Activated CD4-positive, alpha-beta T cell treated with anti-CD3 and anti-CD28 coated beads, Interleukin-10, Interleukin-2, amounts not matched to agents 100 ng/mL and 50 ng/mL, durations not matched to agents 16 hours and 8 hours (primary cell): ENCODE data around the gene KCNK7.
A peak's percentile ranks its signal among the peaks of the same experiment; 100 is the strongest.

Experiments used
- DNase-seq: peaks from one replicate; pipeline ENCODE4 v3.0.0-alpha.2; 2020

KCNK7 gene

DNA sequence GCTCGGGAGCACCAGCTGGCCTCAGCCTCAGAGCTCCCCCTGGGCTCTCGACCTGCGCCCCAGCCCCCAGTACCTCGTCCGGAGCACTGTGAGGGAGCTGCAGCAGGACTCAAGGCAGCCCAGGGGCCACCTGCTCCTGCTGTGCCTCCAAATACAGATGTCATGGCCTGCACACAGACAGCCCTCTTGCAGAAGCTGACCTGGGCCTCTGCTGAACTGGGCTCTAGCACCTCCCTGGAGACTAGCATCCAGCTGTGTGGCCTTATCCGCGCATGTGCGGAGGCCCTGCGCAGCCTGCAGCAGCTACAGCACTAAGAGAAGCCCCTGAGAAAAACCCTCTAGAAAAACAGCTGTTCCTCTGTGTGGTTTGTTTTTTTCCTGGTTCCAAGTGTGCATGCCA lies 24.2 kb downstream of the KCNK7 start:
- DNase-seq: no peak

- peak; percentile 100 for DNase-seq
These were observed 25.4 kb downstream of the KCNK7 start, which contains the start of gene ZNRD2 for GRCh38 chr11:65569973-65570918. Gene ZNRD2 (plus strand): TSS chr11:65570477. CDS start chr11:65570492, 15 bp downstream.

DNA sequence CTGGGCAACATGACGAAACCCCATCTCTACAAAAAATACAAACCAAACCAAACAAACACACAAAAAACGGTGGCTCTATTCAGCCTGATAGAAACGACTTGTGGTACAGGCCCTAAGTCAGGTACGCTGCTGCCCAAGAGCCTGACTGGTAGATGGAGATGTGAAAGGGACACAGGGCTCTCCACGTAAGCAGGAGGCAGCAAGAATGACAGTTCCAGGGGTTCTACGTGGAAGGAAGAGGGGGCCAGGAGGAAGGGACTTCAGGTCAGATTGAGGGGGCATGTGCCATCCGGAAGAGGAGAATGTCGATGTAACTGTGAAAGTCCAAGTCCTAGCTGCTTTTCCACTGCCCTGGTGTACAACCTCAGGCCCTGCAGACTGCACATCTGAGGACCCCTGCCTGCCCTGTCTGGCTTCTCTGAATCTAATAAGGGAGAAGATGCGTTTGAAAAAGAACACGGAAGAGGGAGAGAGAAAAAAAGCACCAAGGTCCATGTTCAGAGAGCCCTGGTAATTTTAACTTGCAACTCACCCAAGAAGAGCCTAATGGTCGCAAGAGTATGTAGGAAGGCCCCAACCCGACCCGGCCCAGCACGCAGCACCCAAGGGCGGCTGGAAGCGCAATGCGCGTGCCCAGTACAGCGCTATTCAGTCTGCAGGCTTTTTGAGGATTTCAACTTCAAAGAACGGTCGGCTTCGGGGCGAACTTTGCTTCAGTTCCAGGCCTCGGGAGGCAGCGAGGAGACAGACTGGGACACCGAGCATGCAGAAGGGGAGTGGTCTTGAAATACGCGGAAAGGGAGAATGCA lies 26.2 kb downstream of the KCNK7 start:
- DNase-seq: no peak

- peak; percentile 44 for DNase-seq
These were observed 29.8 kb downstream of the KCNK7 start for GRCh38 chr11:65565624-65566453.

- peak; percentile 45 for DNase-seq
These were observed 30.6 kb downstream of the KCNK7 start for GRCh38 chr11:65564879-65565559.

GRCh38 chr11:65563601-65564000 lies 32.0 kb downstream of the KCNK7 start:
- DNase-seq: no peak

DNA sequence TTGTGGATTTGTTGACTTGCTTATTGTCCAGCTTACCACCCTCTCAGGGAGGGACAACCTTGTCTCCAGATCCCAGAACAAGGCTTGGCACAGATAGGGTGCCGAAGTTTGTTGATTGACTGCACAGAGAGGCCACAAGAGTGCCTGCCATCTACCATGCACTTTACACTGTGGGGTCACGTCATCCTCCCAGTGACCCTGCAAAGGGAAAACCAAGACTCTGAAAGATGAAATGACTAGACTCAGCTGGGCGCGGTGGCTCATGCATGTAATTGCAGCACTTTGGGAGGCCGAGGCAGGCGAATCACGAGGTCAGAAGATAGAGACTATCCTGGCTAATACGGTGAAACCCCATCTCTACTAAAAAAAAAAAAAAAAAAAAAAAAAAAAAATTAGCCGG lies 32.8 kb downstream of the KCNK7 start:
- no peak for DNase-seq

GRCh38 chr11:65562020-65562419 lies 33.6 kb downstream of the KCNK7 start:
- no peak for DNase-seq

DNA sequence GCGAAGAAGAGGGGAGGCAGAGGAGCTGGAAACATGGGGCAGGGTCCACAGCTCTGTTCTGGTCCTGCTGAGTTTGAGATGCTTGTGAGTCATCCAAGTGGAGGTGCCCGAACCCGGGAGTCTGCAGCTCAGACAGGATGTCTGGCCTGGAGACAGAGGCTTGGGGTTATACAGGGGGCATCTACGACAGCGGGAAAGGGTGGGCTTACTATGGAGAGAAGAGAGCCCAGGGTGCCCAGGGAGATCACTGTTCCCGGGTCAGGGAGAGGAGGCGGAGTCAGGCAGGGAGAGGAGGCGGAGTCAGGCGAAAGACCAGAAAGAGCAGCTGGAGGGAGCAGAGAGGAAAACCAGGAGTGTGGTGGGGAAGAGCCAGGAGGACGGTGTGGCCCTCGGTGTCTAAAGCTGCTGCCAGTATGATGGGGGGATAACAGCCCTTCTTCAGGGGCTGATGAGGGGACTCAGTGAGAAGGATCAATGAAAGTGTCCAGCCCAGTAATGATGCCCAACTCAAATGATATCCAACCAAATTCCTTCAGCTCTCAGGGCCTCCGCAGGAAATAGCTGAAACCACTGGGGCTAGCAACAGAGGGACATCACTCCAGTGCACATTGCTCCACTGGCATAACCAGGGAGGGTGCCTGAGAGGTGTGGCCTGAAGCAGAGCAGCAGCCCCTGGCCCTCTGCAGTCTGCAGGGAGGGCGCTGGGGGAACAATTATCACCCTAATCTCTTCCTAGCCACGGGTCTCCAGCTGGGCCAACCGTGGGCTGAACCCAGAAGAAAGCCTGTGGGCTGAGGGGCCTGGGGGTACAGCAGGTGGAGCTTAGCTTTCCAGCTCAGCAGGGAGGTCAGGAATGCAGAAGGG lies 34.8 kb downstream of the KCNK7 start:
- no peak for DNase-seq

- DNase-seq: no peak
These were observed 35.6 kb downstream of the KCNK7 start for GRCh38 chr11:65559951-65560537.

GRCh38 chr11:65559535-65559934 lies 36.1 kb downstream of the KCNK7 start:
- peak; percentile 37 for DNase-seq

- DNase-seq: no peak
These were observed 36.6 kb downstream of the KCNK7 start for GRCh38 chr11:65558930-65559509.

DNA sequence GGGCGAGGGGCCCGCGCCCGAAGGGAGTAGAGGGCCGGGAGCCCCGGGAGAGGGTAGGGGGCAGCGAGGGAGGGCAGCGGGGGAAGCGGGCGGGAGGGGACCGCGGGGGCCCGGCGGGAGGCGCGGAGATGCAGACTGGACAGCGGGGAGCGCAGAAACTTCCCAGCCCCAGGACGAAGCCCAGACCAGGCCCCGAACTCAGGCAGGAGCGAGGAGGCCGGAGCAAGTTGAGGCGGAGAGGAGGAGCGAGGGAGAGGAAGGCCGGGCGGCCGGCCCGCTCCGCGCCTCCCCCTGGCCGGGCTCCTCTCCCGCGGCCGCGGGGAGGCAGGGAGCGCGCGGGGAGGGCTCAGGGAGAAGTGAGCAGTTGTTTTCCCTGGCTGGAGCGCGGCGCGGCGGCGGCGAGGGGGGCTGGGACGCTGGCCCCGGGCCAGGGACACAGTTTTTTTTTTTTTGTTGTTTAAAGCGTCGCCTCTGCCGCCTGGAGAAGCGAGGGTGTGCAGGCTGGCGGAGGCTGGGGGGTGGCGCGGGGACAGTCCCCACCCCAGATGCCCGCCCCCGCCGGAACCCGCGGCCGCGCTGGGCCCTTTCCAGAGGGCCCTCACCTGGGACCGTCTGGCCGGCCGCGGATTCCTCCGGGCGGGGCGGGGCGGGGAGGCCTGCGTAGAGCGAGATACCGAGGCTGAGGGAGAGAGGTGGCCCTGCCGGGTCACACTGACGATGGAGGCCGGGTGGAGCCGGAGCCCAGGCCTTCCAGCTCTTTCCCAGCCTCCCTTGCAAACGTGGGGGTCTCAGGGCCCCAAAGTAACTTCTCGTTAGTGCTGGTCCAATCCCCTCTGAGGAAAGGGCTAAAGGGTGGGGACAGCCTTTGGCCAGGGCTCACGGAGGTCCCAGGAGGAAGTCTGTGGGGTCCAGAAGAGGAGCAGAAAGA lies 37.3 kb downstream of the KCNK7 start, which contains the start of gene LTBP3:
Gene LTBP3 (minus strand): TSS at position 358 of the 928 bp plus-strand sequence. CDS start 400 bp downstream, outside the sequence.
- peak; percentile 48 for DNase-seq

GRCh38 chr11:65557280-65558001 lies 38.2 kb downstream of the KCNK7 start:
- no peak for DNase-seq

- no peak for DNase-seq
These were observed 38.9 kb downstream of the KCNK7 start for GRCh38 chr11:65556470-65557279.

GRCh38 chr11:65555693-65556231 lies 39.8 kb downstream of the KCNK7 start:
- no peak for DNase-seq

- DNase-seq: no peak
These were observed 40.7 kb downstream of the KCNK7 start for GRCh38 chr11:65554842-65555430.
